ENCODE measurements around the gene FUT3. TPM values are rescaled to one million over a fixed set of nuclear protein-coding genes. Genes with fewer than 3 reads are reported as not detected.

FUT3 gene
- polyA plus RNA-seq, 1 of the 3 experiments (the other 2 are of a cell fraction) = not detected

DNA sequence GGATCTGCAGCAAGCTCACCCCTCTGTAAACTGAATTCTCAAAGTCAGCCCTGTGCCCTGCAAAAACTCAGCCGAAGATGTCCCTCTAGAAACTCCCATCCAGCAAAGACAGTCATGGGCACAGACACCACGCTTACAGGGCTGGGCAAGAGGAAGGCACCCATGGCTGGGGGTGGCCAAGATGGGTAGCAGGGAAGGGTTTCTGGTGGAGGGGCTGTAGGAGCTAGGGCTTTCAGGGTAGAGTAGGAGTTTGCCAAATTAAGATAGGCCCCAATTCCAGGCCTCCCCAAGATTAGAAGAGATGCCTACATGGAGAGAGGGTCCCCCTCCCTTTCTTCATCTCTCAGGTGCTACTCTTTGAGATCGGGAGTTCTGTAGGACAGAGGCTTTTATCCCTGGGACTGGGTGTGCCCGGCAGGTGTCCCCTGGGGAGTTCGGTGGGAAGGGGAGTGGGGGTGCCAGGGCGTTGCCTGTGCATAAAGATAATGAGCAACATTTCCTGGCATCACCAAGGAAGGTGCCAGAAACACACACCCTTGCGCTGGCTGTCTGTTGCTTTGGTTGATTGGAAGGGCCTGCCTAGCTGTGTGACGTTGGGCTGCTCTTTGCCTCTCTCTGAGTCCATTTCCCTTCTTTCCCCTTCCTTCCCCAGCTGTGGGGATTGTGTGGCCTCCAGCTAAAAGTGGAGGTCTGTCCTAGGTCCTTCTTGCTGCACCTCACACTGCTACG lies 37.0 kb downstream of the FUT3 start:
- WGBS (ENCODE audit: low lambda C conversion rate) = 51% methylated on average over 5 of the region's 9 CpGs
- TF ChIP-seq USF2 (IDR thresholded peaks at IDR 0.05; ENCODE audit: borderline replicate concordance, low read depth, low read length) = no peak
- TF ChIP-seq TEAD4 (IDR thresholded peaks at IDR 0.05; ENCODE audit: borderline replicate concordance, insufficient read depth) = no peak
- TF ChIP-seq USF1 (IDR thresholded peaks at IDR 0.05; ENCODE audit: borderline replicate concordance, low read depth) = no peak
- no peak for TF ChIP-seq MXI1 (IDR thresholded peaks at IDR 0.05; ENCODE audit: low read depth, low read length)
- TF ChIP-seq, protein P1, sequence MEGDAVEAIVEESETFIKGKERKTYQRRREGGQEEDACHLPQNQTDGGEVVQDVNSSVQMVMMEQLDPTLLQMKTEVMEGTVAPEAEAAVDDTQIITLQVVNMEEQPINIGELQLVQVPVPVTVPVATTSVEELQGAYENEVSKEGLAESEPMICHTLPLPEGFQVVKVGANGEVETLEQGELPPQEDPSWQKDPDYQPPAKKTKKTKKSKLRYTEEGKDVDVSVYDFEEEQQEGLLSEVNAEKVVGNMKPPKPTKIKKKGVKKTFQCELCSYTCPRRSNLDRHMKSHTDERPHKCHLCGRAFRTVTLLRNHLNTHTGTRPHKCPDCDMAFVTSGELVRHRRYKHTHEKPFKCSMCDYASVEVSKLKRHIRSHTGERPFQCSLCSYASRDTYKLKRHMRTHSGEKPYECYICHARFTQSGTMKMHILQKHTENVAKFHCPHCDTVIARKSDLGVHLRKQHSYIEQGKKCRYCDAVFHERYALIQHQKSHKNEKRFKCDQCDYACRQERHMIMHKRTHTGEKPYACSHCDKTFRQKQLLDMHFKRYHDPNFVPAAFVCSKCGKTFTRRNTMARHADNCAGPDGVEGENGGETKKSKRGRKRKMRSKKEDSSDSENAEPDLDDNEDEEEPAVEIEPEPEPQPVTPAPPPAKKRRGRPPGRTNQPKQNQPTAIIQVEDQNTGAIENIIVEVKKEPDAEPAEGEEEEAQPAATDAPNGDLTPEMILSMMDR (IDR thresholded peaks at IDR 0.05) = no peak
- TF ChIP-seq FOXM1 (IDR thresholded peaks at IDR 0.05; ENCODE audit: low read depth) = no peak
- TF ChIP-seq TAF1 (IDR thresholded peaks at IDR 0.05; ENCODE audit: borderline replicate concordance, low read depth, low read length) = no peak
- no peak for TF ChIP-seq PBX3 (IDR thresholded peaks at IDR 0.05)
- no peak for TF ChIP-seq RXRA (IDR thresholded peaks at IDR 0.05; ENCODE audit: borderline replicate concordance, low read depth)
- no peak for TF ChIP-seq CHD2 (IDR thresholded peaks at IDR 0.05; ENCODE audit: low read length, partially characterized antibody)
- no peak for TF ChIP-seq YY1 (IDR thresholded peaks at IDR 0.05; ENCODE audit: low read depth)
- no peak for TF ChIP-seq NFIC (IDR thresholded peaks at IDR 0.05; ENCODE audit: borderline replicate concordance)
- no peak for TF ChIP-seq FOSL2 (IDR thresholded peaks at IDR 0.05; ENCODE audit: borderline replicate concordance, low read depth)
- no peak for TF ChIP-seq RCOR1 (IDR thresholded peaks at IDR 0.05; ENCODE audit: low read length)
- TF ChIP-seq, protein P2, sequence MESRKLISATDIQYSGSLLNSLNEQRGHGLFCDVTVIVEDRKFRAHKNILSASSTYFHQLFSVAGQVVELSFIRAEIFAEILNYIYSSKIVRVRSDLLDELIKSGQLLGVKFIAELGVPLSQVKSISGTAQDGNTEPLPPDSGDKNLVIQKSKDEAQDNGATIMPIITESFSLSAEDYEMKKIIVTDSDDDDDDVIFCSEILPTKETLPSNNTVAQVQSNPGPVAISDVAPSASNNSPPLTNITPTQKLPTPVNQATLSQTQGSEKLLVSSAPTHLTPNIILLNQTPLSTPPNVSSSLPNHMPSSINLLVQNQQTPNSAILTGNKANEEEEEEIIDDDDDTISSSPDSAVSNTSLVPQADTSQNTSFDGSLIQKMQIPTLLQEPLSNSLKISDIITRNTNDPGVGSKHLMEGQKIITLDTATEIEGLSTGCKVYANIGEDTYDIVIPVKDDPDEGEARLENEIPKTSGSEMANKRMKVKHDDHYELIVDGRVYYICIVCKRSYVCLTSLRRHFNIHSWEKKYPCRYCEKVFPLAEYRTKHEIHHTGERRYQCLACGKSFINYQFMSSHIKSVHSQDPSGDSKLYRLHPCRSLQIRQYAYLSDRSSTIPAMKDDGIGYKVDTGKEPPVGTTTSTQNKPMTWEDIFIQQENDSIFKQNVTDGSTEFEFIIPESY (IDR thresholded peaks at IDR 0.05; ENCODE audit: borderline replicate concordance, low read depth) = no peak
- TF ChIP-seq SMC3 (IDR thresholded peaks at IDR 0.05; ENCODE audit: low read depth, low read length) = no peak
- no peak for TF ChIP-seq EZH2phosphoT487 (IDR thresholded peaks at IDR 0.05; ENCODE audit: borderline replicate concordance, low read depth)
- Histone ChIP-seq H3K36me3 (replicated peaks in 1 of 2; ENCODE audit: control insufficient read depth in 1 of 2, insufficient read depth in 2 of 2, low read length in 1 of 2) (no peaks in the 10 kb centered on the region), H3K27me3 (ENCODE audit: insufficient read depth) (peaks cover 23% of the 10 kb centered on the region; the same call in 1 of the 2 replicates), H3K4me1 (ENCODE audit: control insufficient read depth in 1 of 2, insufficient read depth in 2 of 2, low read depth in 1 of 2, low read length in 1 of 2) (no peaks in the 10 kb centered on the region), H3K4me2 (no peak overlapping the region), H3K27ac (ENCODE audit: low read depth in 2 of 2, low read length in 1 of 2) (no peak overlapping the region), H3K4me3 (ENCODE audit: low read depth in 2 of 2, low read length in 1 of 2) (no peak overlapping the region), H3K9me3 (no peaks in the 10 kb centered on the region), H3F3A (replicated peaks; ENCODE audit: insufficient read depth) (no peaks in the 10 kb centered on the region), H3K9me2 (no peaks in the 10 kb centered on the region), H4K20me1 (ENCODE audit: insufficient read depth) (no peaks in the 10 kb centered on the region), H3K79me2 (ENCODE audit: insufficient read depth) (no peaks in the 10 kb centered on the region), H3K9ac (no peak overlapping the region), H2AFZ (ENCODE audit: low read depth) (no peak overlapping the region)
- ChIA-PET POLR2A (interaction anchor here (1.5 kb wide), 1 partner anchor 14 kb away, joined by 5 read pairs; no protein-coding TSS in a partner anchor), CTCF (interaction anchor here (1.4 to 4.3 kb wide), 4 partner anchors 10 to 208 kb away, joined by 3 to 38 read pairs (median 6); partner anchors contain the start of gene NRTN)
- DNase-seq = no peak
